Measurements from ENCODE around the gene MYLK2.

Gene MYLK2

DNA sequence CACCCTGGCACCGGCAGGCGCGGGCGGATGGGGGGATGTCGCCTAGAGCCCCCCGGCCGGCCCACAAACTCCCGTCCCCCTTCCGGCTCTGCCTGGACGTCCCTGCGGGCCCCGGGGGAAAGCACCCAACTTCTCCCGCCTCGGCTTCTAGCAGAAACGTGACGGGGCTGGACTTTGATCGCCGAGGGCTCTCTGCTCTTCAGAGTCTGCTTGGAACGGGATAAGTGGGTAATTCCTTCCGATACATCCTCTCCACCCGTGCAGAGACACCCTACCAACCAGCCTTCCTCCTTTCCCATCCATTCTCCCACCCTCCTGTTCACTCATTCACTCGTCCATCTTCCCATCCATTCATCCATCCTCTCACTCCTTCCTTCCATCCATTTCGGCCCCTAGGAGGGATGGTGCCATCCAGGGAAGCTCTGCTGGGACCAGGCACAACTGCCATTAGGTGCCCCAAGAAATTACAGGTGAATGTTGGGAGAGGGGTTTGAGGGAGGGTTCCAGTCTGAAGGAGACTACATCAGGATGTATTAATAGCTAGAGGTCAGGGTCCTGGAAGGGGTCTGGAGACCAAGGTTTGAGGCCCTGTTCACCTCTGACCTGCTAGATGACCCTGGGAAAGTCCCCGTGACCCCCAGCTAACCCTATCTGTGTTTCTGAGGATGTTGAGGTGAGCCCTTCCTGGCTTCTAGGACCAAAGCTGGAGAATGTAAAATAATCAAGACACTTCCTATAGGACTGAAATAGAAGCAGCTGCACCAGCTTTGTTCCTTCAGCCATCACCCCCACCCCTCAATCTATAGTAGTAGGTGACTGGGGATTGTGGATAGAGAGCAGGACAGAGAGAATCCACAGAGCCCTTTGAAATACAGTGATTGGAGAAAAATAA is 51.8 kb downstream of the MYLK2 start:
- ATAC-seq: peak; percentile 22

GRCh38 chr20:31871618-31871954 is 52.4 kb downstream of the MYLK2 start:
- ATAC-seq: no peak
- TF ChIP-seq, protein P1, sequence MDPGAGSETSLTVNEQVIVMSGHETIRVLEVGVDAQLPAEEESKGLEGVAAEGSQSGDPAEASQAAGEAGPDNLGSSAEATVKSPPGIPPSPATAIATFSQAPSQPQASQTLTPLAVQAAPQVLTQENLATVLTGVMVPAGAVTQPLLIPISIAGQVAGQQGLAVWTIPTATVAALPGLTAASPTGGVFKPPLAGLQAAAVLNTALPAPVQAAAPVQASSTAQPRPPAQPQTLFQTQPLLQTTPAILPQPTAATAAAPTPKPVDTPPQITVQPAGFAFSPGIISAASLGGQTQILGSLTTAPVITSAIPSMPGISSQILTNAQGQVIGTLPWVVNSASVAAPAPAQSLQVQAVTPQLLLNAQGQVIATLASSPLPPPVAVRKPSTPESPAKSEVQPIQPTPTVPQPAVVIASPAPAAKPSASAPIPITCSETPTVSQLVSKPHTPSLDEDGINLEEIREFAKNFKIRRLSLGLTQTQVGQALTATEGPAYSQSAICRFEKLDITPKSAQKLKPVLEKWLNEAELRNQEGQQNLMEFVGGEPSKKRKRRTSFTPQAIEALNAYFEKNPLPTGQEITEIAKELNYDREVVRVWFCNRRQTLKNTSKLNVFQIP (CRISPR knock-in tag; IDR thresholded peaks at IDR 0.05; ENCODE audit: borderline replicate concordance, low read depth): no peak
- TF ChIP-seq ZNF8 (CRISPR knock-in tag; IDR thresholded peaks at IDR 0.05) (no peak), SNAI2 (CRISPR knock-in tag; IDR thresholded peaks at IDR 0.05) (no peak), OSR1 (CRISPR knock-in tag; IDR thresholded peaks at IDR 0.05) (no peak)

More for the DNA sequence above, 51.8 kb downstream of the MYLK2 start:
- TF ChIP-seq, protein P1 (CRISPR knock-in tag; IDR thresholded peaks at IDR 0.05; ENCODE audit: borderline replicate concordance, low read depth): no peak
- no peak for TF ChIP-seq CREB5 (CRISPR knock-in tag; IDR thresholded peaks at IDR 0.05; ENCODE audit: low read depth)
- TF ChIP-seq TOX (CRISPR knock-in tag; IDR thresholded peaks at IDR 0.05; ENCODE audit: borderline replicate concordance): no peak

DNA sequence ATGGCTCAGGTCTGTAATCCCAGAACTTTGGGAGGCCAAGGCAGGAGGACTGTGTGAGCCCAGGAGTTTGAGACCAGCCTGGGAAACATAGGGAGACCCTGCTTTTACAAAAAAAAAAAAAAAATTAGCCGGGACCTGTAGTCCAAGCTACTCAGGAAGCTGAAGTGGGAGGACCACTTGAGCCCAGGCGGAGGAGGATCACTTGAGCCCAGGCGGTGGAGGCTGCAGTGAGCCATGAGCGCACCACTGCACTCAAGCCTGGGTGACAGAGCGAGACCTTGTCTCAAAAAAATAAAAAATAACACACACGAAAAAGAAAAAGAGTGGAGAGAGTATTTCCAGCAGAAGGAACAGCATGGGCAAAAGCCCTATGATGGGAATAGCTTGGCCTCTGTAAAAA is 53.2 kb downstream of the MYLK2 start:
- TF ChIP-seq PPARA (CRISPR knock-in tag; IDR thresholded peaks at IDR 0.05; ENCODE audit: borderline replicate concordance) (no peak), OSR1 (CRISPR knock-in tag; IDR thresholded peaks at IDR 0.05) (no peak), ISL1 (CRISPR knock-in tag; IDR thresholded peaks at IDR 0.05) (no peak), ARNTL (CRISPR knock-in tag; IDR thresholded peaks at IDR 0.05; ENCODE audit: borderline replicate concordance, low read depth) (no peak), CREB5 (CRISPR knock-in tag; IDR thresholded peaks at IDR 0.05; ENCODE audit: low read depth) (no peak)
- no peak for ATAC-seq

DNA sequence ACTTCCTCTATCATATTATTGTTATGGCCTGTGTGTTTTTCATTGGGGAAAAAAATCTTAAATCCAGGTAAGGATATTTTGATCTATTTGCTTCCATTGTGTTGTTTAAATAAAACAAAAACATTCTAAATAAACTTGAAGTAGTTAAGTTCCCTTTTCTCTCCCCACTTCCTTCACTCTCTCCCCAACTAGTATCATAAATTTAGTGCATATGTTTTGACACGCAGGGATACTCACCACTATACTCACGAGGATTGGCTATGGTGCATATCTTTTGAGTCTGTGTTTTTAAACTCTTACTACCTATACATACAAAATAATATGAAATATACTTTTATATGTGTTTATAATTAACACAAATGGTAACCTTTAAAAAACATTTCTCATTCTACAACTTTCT is 56.5 kb downstream of the MYLK2 start:
- TF ChIP-seq ZNF8 (CRISPR knock-in tag; IDR thresholded peaks at IDR 0.05) (no peak), RARB (CRISPR knock-in tag; IDR thresholded peaks at IDR 0.05) (no peak), GLIS3 (CRISPR knock-in tag; IDR thresholded peaks at IDR 0.05) (no peak), TOX (CRISPR knock-in tag; IDR thresholded peaks at IDR 0.05; ENCODE audit: borderline replicate concordance) (no peak), CREB5 (CRISPR knock-in tag; IDR thresholded peaks at IDR 0.05; ENCODE audit: low read depth) (no peak), CSDC2 (CRISPR knock-in tag; IDR thresholded peaks at IDR 0.05) (no peak), ZNF565 (CRISPR knock-in tag; conservative IDR thresholded peaks at IDR 0.05; ENCODE audit: low read depth) (no peak), ZNF70 (CRISPR knock-in tag; IDR thresholded peaks at IDR 0.05) (no peak), ZFP30 (CRISPR knock-in tag; IDR thresholded peaks at IDR 0.05) (no peak)
- TF ChIP-seq, protein P2, sequence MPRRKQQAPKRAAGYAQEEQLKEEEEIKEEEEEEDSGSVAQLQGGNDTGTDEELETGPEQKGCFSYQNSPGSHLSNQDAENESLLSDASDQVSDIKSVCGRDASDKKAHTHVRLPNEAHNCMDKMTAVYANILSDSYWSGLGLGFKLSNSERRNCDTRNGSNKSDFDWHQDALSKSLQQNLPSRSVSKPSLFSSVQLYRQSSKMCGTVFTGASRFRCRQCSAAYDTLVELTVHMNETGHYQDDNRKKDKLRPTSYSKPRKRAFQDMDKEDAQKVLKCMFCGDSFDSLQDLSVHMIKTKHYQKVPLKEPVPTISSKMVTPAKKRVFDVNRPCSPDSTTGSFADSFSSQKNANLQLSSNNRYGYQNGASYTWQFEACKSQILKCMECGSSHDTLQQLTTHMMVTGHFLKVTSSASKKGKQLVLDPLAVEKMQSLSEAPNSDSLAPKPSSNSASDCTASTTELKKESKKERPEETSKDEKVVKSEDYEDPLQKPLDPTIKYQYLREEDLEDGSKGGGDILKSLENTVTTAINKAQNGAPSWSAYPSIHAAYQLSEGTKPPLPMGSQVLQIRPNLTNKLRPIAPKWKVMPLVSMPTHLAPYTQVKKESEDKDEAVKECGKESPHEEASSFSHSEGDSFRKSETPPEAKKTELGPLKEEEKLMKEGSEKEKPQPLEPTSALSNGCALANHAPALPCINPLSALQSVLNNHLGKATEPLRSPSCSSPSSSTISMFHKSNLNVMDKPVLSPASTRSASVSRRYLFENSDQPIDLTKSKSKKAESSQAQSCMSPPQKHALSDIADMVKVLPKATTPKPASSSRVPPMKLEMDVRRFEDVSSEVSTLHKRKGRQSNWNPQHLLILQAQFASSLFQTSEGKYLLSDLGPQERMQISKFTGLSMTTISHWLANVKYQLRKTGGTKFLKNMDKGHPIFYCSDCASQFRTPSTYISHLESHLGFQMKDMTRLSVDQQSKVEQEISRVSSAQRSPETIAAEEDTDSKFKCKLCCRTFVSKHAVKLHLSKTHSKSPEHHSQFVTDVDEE (CRISPR knock-in tag; IDR thresholded peaks at IDR 0.05): no peak
- ATAC-seq: no peak

All from SK-N-SH treated with all-trans-retinoic acid at 6 μM for 48 hours (cell line).